H9 (cell line): ENCODE measurements around the gene ICE1. TPM values are rescaled to one million over a fixed set of nuclear protein-coding genes. Genes with fewer than 3 reads are reported as not detected.

ENCODE experiments used
- DNase-seq: peaks from one replicate; pipeline ENCODE4 v3.0.0-alpha.2; 2017
- H2AFZ ChIP-seq: one replicate; pipeline ENCODE4 v1.6.1; 2013; ENCODE audit warnings: mild to moderate bottlenecking, low read length, control low read depth, moderate library complexity
- H2AK5ac ChIP-seq: 2 replicates; pipeline ENCODE4 v1.6.1; 2013; ENCODE audit warnings: low read length, control low read depth, mixed read lengths; ENCODE audit not compliant: insufficient read length
- H2BK120ac ChIP-seq: one replicate; pipeline ENCODE4 v1.6.1; 2013; ENCODE audit warnings: low read depth, mild to moderate bottlenecking, low read length, control low read depth, inconsistent platforms; ENCODE audit not compliant: poor library complexity, severe bottlenecking
- H2BK12ac ChIP-seq: 2 replicates; pipeline ENCODE4 v1.6.1; 2013; ENCODE audit warnings: low read length, control low read depth, mixed read lengths, low read depth; ENCODE audit not compliant: insufficient read length
- H2BK15ac ChIP-seq: 2 replicates; pipeline ENCODE4 v1.6.1; 2013; ENCODE audit warnings: low read depth, low read length, control low read depth
- H2BK20ac ChIP-seq: one replicate; pipeline ENCODE4 v1.6.1; 2013; ENCODE audit warnings: low read depth, mild to moderate bottlenecking, low read length, control low read depth, inconsistent platforms; ENCODE audit not compliant: poor library complexity, severe bottlenecking
- H2BK5ac ChIP-seq: 2 replicates; pipeline ENCODE4 v1.6.1; 2013; ENCODE audit warnings: low read length, control low read depth, mixed read lengths; ENCODE audit not compliant: insufficient read length
- H3K14ac ChIP-seq: 2 replicates; pipeline ENCODE4 v1.6.1; 2013; ENCODE audit warnings: low read length, control low read depth; ENCODE audit not compliant: insufficient read depth
- H3K18ac ChIP-seq: 2 replicates; pipeline ENCODE4 v1.6.1; 2013; ENCODE audit warnings: low read depth, mild to moderate bottlenecking, mixed read lengths, low read length, control low read depth; ENCODE audit not compliant: insufficient read length
- H3K23ac ChIP-seq: 2 replicates; pipeline ENCODE4 v1.6.1; 2013; ENCODE audit warnings: low read length, control low read depth, mixed read lengths, low read depth; ENCODE audit not compliant: insufficient read length
- H3K23me2 ChIP-seq: 2 replicates; pipeline ENCODE4 v1.6.1; 2013; ENCODE audit warnings: low read depth, mild to moderate bottlenecking, mixed read lengths, low read length, control low read depth; ENCODE audit not compliant: insufficient read length, poor library complexity, severe bottlenecking
- H3K27ac ChIP-seq: 2 replicates; pipeline ENCODE4 v1.5.1; 2013; ENCODE audit warnings: low read length, control low read depth, mixed read lengths, low read depth; ENCODE audit not compliant: insufficient read length
- H3K27me3 ChIP-seq: 2 replicates; pipeline ENCODE4 v1.6.1; 2013; ENCODE audit warnings: low read length, control low read depth, inconsistent platforms; ENCODE audit not compliant: insufficient read depth
- H3K4ac ChIP-seq: 2 replicates; pipeline ENCODE4 v1.6.1; 2013; ENCODE audit warnings: low read depth, mild to moderate bottlenecking, control low read depth, inconsistent platforms, low read length, moderate library complexity
- H3K4me1 ChIP-seq: 2 replicates; pipeline ENCODE4 v1.6.1; 2013; ENCODE audit warnings: low read length, control low read depth, inconsistent platforms; ENCODE audit not compliant: insufficient read depth
- H3K4me2 ChIP-seq: 2 replicates; pipeline ENCODE4 v1.6.1; 2013; ENCODE audit warnings: low read length, control low read depth, mixed read lengths; ENCODE audit not compliant: insufficient read length, insufficient read depth
- H3K56ac ChIP-seq: 2 replicates; pipeline ENCODE4 v1.6.1; 2013; ENCODE audit warnings: low read depth, mild to moderate bottlenecking, mixed read lengths, low read length, control low read depth; ENCODE audit not compliant: insufficient read length
- H3K79me1 ChIP-seq: 2 replicates; pipeline ENCODE4 v1.6.1; 2013; ENCODE audit warnings: low read depth, mild to moderate bottlenecking, moderate library complexity, low read length, control low read depth, inconsistent platforms; ENCODE audit not compliant: insufficient read depth, poor library complexity, severe bottlenecking
- H3K79me2 ChIP-seq: 2 replicates; pipeline ENCODE4 v1.6.1; 2013; ENCODE audit warnings: low read length, control low read depth, inconsistent platforms; ENCODE audit not compliant: insufficient read depth
- H3K9ac ChIP-seq: 2 replicates; pipeline ENCODE4 v1.6.1; 2013; ENCODE audit warnings: low read length, control low read depth, mixed read lengths; ENCODE audit not compliant: insufficient read length; ENCODE audit errors: extremely low read depth
- H3K9me3 ChIP-seq: one replicate; pipeline ENCODE4 v1.6.1; 2013; ENCODE audit warnings: low read depth, low read length, inconsistent platforms; ENCODE audit not compliant: control insufficient read depth
- H3T11ph ChIP-seq: one replicate; pipeline ENCODE4 v1.6.1; 2013; ENCODE audit warnings: mild to moderate bottlenecking, low read length, control low read depth, inconsistent platforms
- H4K20me1 ChIP-seq: one replicate; pipeline ENCODE4 v1.6.1; 2013; ENCODE audit not compliant: control insufficient read depth, insufficient read length, insufficient read depth
- H4K5ac ChIP-seq: 2 replicates; pipeline ENCODE4 v1.6.1; 2013; ENCODE audit warnings: low read depth, mild to moderate bottlenecking, mixed read lengths, low read length, control low read depth; ENCODE audit not compliant: insufficient read length
- H4K8ac ChIP-seq: replicated peaks from 2 replicates; pipeline ENCODE4 v1.6.1; 2013; ENCODE audit warnings: low read length, control low read depth, mixed read lengths, low read depth; ENCODE audit not compliant: insufficient read length
- H4K91ac ChIP-seq: 2 replicates; pipeline ENCODE4 v1.6.1; 2013; ENCODE audit warnings: low read depth, mild to moderate bottlenecking, moderate library complexity, mixed read lengths, low read length, control low read depth; ENCODE audit not compliant: insufficient read length
- H3K27ac Mint-ChIP-seq, 3 experiments: 2 replicates in 2 of 3; 3 replicates in 1 of 3; pipeline ENCODE4 v1.8.0; 2020 to 2021; ENCODE audit warnings: mixed read lengths in 3 of 3, mild to moderate bottlenecking in 1 of 3, moderate library complexity in 1 of 3
- H3K27me3 Mint-ChIP-seq: 2 replicates; pipeline ENCODE4 v1.8.0; 2021; ENCODE audit warnings: low read depth, mild to moderate bottlenecking, moderate library complexity, mixed read lengths
- H3K36me3 Mint-ChIP-seq, 3 experiments: 2 replicates in 2 of 3; 3 replicates in 1 of 3; pipeline ENCODE4 v1.8.0; 2020 to 2021; ENCODE audit warnings: low read depth in 3 of 3, mixed read lengths in 3 of 3; ENCODE audit not compliant: insufficient read depth in 1 of 3
- H3K4me1 Mint-ChIP-seq, 2 experiments: 2 replicates each; pipeline ENCODE4 v1.8.0; 2020; ENCODE audit warnings: mixed read lengths in 2 of 2
- H3K4me3 Mint-ChIP-seq, 2 experiments: 2 replicates in 1 of 2; 3 replicates in 1 of 2; pipeline ENCODE4 v1.8.0; 2020 to 2021; ENCODE audit warnings: mild to moderate bottlenecking in 2 of 2, mixed read lengths in 2 of 2, moderate library complexity in 1 of 2
- H3K9me3 Mint-ChIP-seq, 2 experiments: 2 replicates in 1 of 2; 3 replicates in 1 of 2; pipeline ENCODE4 v1.8.0; 2020; ENCODE audit warnings: mild to moderate bottlenecking in 2 of 2, mixed read lengths in 2 of 2, moderate library complexity in 1 of 2
- WGBS: extraction: QIAGEN DNeasy Blood & Tissue Kit; methylation state at CpG from one replicate; pipeline ENCODE4 v1.1.7; 2013; ENCODE audit warnings: missing lambda C conversion rate, low lambda C conversion rate, mixed read lengths; ENCODE audit not compliant: insufficient read length; ENCODE audit errors: extremely low coverage; 5-methylcytosine and 5-hydroxymethylcytosine counted together
- total RNA-seq: library from RNA; stranded (reverse); gene quantifications from 2 replicates; pipeline ENCODE4 v1.2.1, GENCODE V29; 2021
- TF ChIP-seq, protein P1 (sequence below): fragments of 200-600 bp; sonication (generic); conservative IDR thresholded peaks from 3 replicates; pipeline ENCODE4 v1.8.0; 2021; ENCODE audit warnings: antibody characterized with exemption, mild to moderate bottlenecking

Gene ICE1
- total RNA-seq, 1 experiment from 2014 or later: 45.1 TPM

DNA sequence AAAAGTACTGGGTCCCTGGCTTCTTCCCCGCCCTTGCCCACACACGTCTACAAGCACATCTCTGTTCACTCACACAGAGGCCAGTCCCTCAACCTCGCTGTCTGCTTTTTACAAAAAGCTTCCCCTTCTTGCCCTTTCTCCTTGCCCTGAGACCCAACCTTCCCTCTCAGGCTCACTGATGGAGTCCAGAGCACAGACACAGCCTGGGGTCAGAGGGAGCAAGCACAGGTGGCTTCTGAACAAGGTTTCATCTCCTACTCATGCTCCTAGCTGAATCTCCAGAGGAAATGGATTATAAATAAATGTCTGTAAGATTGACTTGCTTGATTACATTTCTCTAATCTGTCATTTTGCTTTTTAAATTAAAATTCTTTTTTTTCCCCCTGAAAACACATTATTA is 101.8 kb downstream of the ICE1 start:
- H3K56ac ChIP-seq: no peak overlapping the region
- H2BK12ac ChIP-seq: peak overlapping the region; percentile 60
- no peaks in the 10 kb centered on the region for H3K27me3 ChIP-seq
- no peak overlapping the region for H3T11ph ChIP-seq
- no peak overlapping the region for H4K91ac ChIP-seq
- no peak overlapping the region for H2BK15ac ChIP-seq
- no peaks in the 10 kb centered on the region for H4K20me1 ChIP-seq
- no peaks in the 10 kb centered on the region for H3K9me3 ChIP-seq
- no peaks in the 10 kb centered on the region for H3K79me1 ChIP-seq
- no peak overlapping the region for H3K18ac ChIP-seq
- WGBS: no CpG with 5 or more reads among the region's 3 CpGs
- no peak for DNase-seq
- no peak overlapping the region for H4K8ac ChIP-seq
- no peak overlapping the region for H4K5ac ChIP-seq
- no peak overlapping the region for H3K23ac ChIP-seq
- Mint-ChIP-seq H3K4me3 (no peak overlapping the region), H3K27me3 (no peaks in the 10 kb centered on the region; the same call in 1 of the 2 replicates), H3K9me3 (peaks cover 6 to 10% of the 10 kb centered on the region in 2 experiments; a peak in 4 of 5 replicates), H3K27ac (peak overlapping the region in 2 of 3 experiments; percentile 68 to 87; a peak in 3 of 7 replicates), H3K4me1 (peaks cover 35 to 45% of the 10 kb centered on the region in 2 experiments), H3K36me3 (peaks cover 7 to 16% (median 7%) of the 10 kb centered on the region in 3 experiments; a peak in 5 of 7 replicates)
- H3K4me2 ChIP-seq: no peak overlapping the region
- H3K27ac ChIP-seq: no peak overlapping the region
- TF ChIP-seq, protein P1, sequence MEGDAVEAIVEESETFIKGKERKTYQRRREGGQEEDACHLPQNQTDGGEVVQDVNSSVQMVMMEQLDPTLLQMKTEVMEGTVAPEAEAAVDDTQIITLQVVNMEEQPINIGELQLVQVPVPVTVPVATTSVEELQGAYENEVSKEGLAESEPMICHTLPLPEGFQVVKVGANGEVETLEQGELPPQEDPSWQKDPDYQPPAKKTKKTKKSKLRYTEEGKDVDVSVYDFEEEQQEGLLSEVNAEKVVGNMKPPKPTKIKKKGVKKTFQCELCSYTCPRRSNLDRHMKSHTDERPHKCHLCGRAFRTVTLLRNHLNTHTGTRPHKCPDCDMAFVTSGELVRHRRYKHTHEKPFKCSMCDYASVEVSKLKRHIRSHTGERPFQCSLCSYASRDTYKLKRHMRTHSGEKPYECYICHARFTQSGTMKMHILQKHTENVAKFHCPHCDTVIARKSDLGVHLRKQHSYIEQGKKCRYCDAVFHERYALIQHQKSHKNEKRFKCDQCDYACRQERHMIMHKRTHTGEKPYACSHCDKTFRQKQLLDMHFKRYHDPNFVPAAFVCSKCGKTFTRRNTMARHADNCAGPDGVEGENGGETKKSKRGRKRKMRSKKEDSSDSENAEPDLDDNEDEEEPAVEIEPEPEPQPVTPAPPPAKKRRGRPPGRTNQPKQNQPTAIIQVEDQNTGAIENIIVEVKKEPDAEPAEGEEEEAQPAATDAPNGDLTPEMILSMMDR: no peak
- H2BK120ac ChIP-seq: no peak overlapping the region
- H3K4ac ChIP-seq: no peak overlapping the region
- H2AK5ac ChIP-seq: peak overlapping the region; percentile 71
- no peak overlapping the region for H3K9ac ChIP-seq
- peaks cover 11% of the 10 kb centered on the region; the same call in 1 of the 2 replicates for H3K4me1 ChIP-seq
- H3K79me2 ChIP-seq: no peaks in the 10 kb centered on the region
- H3K23me2 ChIP-seq: no peaks in the 10 kb centered on the region
- no peak overlapping the region for H2BK5ac ChIP-seq
- H2AFZ ChIP-seq: no peak overlapping the region
- no peak overlapping the region for H2BK20ac ChIP-seq
- peak overlapping the region; percentile 78; the same call in 1 of the 2 replicates for H3K14ac ChIP-seq
